Measurements from ENCODE around the gene AJM1. TPM values are rescaled to one million over a fixed set of nuclear protein-coding genes. Genes with fewer than 3 reads are reported as not detected.
A peak's percentile ranks its signal among the peaks of the same experiment; 100 is the strongest.
"Not testable (repeated sequence)": the region's sequence is repeated elsewhere in the genome, so short reads cannot be mapped to it uniquely, and the experiment has no call there.

AJM1 gene
- total RNA-seq, 1 donor from 2014 or later: 2.7 TPM

- Histone ChIP-seq H3K27ac (no peak overlapping the region), H3K36me3 (no peaks in the 10 kb centered on the region), H3K9me3 (no peaks in the 10 kb centered on the region), H3K4me1 (no peaks in the 10 kb centered on the region), H3K27me3 (no peaks in the 10 kb centered on the region), H3K4me3 (no peak overlapping the region)
- TF ChIP-seq CTCF (IDR thresholded peaks at IDR 0.05): no peak
- DNase-seq (no peak), ATAC-seq (no peak)
- intact Hi-C loops (cut with DNase I): no loop called here
These were observed 32.9 kb downstream of the AJM1 start for GRCh38 chr9:136875155-136875554.

- no peak overlapping the region for H3K4me3 ChIP-seq
- intact Hi-C loops (cut with DNase I): no loop called here
- TF ChIP-seq CTCF (IDR thresholded peaks at IDR 0.05): no peak
- H3K4me1 ChIP-seq: peaks cover 3% of the 10 kb centered on the region
- H3K27ac ChIP-seq: no peak overlapping the region
- no peak for DNase-seq
- H3K9me3 ChIP-seq: no peaks in the 10 kb centered on the region
- no peaks in the 10 kb centered on the region for H3K36me3 ChIP-seq
- H3K27me3 ChIP-seq: no peaks in the 10 kb centered on the region
- ATAC-seq: no peak
These were observed 34.2 kb downstream of the AJM1 start for GRCh38 chr9:136876476-136876875.

- Histone ChIP-seq H3K4me1 (peaks cover 23% of the 10 kb centered on the region), H3K9me3 (no peaks in the 10 kb centered on the region), H3K27me3 (no peaks in the 10 kb centered on the region), H3K27ac (no peak overlapping the region), H3K4me3 (no peak overlapping the region), H3K36me3 (no peaks in the 10 kb centered on the region)
- ATAC-seq: no peak
- TF ChIP-seq CTCF (IDR thresholded peaks at IDR 0.05): no peak
- intact Hi-C loops (cut with DNase I): no loop called here
- DNase-seq: no peak
These were observed 38.4 kb downstream of the AJM1 start for GRCh38 chr9:136880651-136881050.

- Histone ChIP-seq H3K9me3 (no peaks in the 10 kb centered on the region), H3K4me3 (no peak overlapping the region), H3K36me3 (no peaks in the 10 kb centered on the region), H3K4me1 (peaks cover 24% of the 10 kb centered on the region), H3K27me3 (no peaks in the 10 kb centered on the region), H3K27ac (peak overlapping the region; percentile 43)
- peak; percentile 4 for ATAC-seq
- DNase-seq: no peak
- no peak for TF ChIP-seq CTCF (IDR thresholded peaks at IDR 0.05)
- intact Hi-C loops (cut with DNase I): no loop called here
These were observed 39.4 kb downstream of the AJM1 start for GRCh38 chr9:136881691-136882108.

GRCh38 chr9:136882109-136882946, 40.0 kb downstream of the AJM1 start:
- TF ChIP-seq CTCF (IDR thresholded peaks at IDR 0.05): no peak
- Histone ChIP-seq H3K4me1 (peaks cover 27% of the 10 kb centered on the region), H3K9me3 (no peaks in the 10 kb centered on the region), H3K36me3 (no peaks in the 10 kb centered on the region), H3K4me3 (peak overlapping the region; percentile 11), H3K27ac (peak overlapping the region; percentile 43), H3K27me3 (no peaks in the 10 kb centered on the region)
- ATAC-seq (peak; percentile 24), DNase-seq (no peak)
- intact Hi-C loops (cut with DNase I): no loop called here

GRCh38 chr9:136882947-136883283, 40.6 kb downstream of the AJM1 start:
- H3K36me3 ChIP-seq; DNase-seq; H3K27me3 ChIP-seq; intact Hi-C loops (cut with DNase I); H3K27ac ChIP-seq; H3K9me3 ChIP-seq; ATAC-seq; H3K4me3 ChIP-seq: not testable (repeated sequence)
- peaks cover 33% of the 10 kb centered on the region for H3K4me1 ChIP-seq

GRCh38 chr9:136883670-136884069, 41.4 kb downstream of the AJM1 start:
- H3K36me3 ChIP-seq; DNase-seq; H3K27me3 ChIP-seq; H3K4me3 ChIP-seq; intact Hi-C loops (cut with DNase I); H3K9me3 ChIP-seq; ATAC-seq; H3K27ac ChIP-seq: not testable (repeated sequence)
- peaks cover 33% of the 10 kb centered on the region for H3K4me1 ChIP-seq
